Measurements from ENCODE around the gene ZFP82. TPM values are rescaled to one million over a fixed set of nuclear protein-coding genes. Genes with fewer than 3 reads are reported as not detected.

Gene ZFP82
- total RNA-seq, 1 donor from 2014 or later = 8.9 TPM

DNA sequence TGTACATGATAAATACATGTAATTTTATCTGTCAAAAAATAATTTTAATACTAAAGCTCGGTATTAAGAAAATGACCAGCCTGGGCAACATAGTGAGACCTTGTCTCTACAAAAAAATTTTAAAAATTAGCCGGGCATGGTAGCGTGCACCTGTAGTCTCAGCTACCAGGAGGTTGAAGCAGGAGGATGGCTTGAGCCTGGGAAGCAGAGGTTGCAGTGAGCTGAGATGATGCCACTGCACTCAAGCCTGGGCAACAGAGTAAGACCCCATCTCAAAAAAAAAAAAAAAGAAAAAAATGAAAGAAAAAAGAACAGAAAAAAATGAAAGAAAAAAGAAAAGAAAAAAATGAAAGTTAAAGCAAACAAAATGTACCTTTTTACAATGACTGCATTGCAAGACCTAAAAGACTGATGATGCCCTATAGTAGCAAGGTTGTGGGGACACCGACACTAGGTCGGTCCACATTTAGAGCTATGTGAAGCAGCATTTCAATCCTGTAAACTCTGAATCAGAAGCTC, 44.7 kb downstream of the ZFP82 start:
- Mint-ChIP-seq H3K4me1 (ENCODE audit: low read depth) (peaks cover 11% of the 10 kb centered on the region), H3K4me3 (ENCODE audit: unreplicated experiment) (no peak overlapping the region), H3K36me3 (ENCODE audit: low read depth) (peaks cover 11% of the 10 kb centered on the region), H3K27me3 (ENCODE audit: low read depth) (no peaks in the 10 kb centered on the region), H3K27ac (ENCODE audit: unreplicated experiment) (no peak overlapping the region), H3K9me3 (ENCODE audit: low read depth) (peaks cover 11% of the 10 kb centered on the region)
- TF ChIP-seq, protein P1, sequence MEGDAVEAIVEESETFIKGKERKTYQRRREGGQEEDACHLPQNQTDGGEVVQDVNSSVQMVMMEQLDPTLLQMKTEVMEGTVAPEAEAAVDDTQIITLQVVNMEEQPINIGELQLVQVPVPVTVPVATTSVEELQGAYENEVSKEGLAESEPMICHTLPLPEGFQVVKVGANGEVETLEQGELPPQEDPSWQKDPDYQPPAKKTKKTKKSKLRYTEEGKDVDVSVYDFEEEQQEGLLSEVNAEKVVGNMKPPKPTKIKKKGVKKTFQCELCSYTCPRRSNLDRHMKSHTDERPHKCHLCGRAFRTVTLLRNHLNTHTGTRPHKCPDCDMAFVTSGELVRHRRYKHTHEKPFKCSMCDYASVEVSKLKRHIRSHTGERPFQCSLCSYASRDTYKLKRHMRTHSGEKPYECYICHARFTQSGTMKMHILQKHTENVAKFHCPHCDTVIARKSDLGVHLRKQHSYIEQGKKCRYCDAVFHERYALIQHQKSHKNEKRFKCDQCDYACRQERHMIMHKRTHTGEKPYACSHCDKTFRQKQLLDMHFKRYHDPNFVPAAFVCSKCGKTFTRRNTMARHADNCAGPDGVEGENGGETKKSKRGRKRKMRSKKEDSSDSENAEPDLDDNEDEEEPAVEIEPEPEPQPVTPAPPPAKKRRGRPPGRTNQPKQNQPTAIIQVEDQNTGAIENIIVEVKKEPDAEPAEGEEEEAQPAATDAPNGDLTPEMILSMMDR (IDR thresholded peaks at IDR 0.05) = no peak
- DNase-seq (ENCODE audit: low spot score) = no peak

DNA sequence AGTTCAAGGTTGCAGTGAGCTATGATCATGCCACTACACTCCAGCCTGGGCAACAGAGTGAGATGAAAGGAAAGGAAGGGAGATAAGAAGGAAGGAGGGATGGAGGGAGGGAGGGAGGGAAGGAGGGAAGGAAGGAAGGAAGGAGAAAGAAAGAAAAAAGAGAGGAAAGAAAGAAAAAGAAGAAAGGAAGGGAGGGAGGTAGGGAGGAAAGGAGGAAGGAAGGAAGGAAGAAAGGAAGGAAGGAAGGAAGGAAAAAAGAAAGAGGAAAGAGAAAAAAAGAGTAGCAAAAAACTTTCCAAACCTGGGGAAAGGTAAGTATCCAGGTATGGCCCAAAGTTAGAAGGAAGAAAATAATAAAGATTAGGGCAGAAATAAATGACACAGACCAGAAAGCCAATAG, 46.6 kb downstream of the ZFP82 start:
- peaks cover 11% of the 10 kb centered on the region for H3K9me3 Mint-ChIP-seq (ENCODE audit: low read depth)
- no peak overlapping the region for H3K27ac Mint-ChIP-seq (ENCODE audit: unreplicated experiment)
- no peaks in the 10 kb centered on the region for H3K4me1 Mint-ChIP-seq (ENCODE audit: low read depth)
- no peaks in the 10 kb centered on the region for H3K27me3 Mint-ChIP-seq (ENCODE audit: low read depth)
- peaks cover 11% of the 10 kb centered on the region for H3K36me3 Mint-ChIP-seq (ENCODE audit: low read depth)
- DNase-seq (ENCODE audit: low spot score) = no peak
- no peak overlapping the region for H3K4me3 Mint-ChIP-seq (ENCODE audit: unreplicated experiment)
- TF ChIP-seq, protein P1 (IDR thresholded peaks at IDR 0.05) = no peak

DNA sequence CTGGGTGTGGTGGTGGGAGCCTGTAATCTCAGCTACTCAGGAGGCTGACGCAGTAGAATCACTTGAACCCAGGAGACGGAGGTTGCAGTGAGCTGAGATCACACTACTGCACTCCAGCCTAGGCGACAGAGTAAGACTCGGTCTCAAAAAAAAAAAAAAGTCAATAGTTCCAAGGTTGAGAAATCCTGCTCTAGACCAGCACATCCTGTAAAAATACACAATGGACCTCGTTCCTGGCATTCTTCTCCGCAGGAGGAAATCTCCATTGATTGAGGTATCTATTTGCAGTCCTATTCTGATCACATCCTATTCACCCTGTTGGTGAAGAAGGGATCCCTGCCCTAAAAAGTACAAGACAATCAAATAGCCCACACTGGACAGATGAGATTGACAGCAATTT, 54.6 kb downstream of the ZFP82 start:
- no peaks in the 10 kb centered on the region for H3K27me3 Mint-ChIP-seq (ENCODE audit: low read depth)
- H3K4me3 Mint-ChIP-seq (ENCODE audit: unreplicated experiment) = no peak overlapping the region
- H3K27ac Mint-ChIP-seq (ENCODE audit: unreplicated experiment) = no peak overlapping the region
- H3K36me3 Mint-ChIP-seq (ENCODE audit: low read depth) = peaks cover 30% of the 10 kb centered on the region
- DNase-seq (ENCODE audit: low spot score) = no peak
- no peaks in the 10 kb centered on the region for H3K9me3 Mint-ChIP-seq (ENCODE audit: low read depth)
- H3K4me1 Mint-ChIP-seq (ENCODE audit: low read depth) = no peaks in the 10 kb centered on the region
- TF ChIP-seq, protein P1 (IDR thresholded peaks at IDR 0.05) = no peak

Other genes with a start within 250 kb of the ZFP82 start
- gene ZNF565, start 204.0 kb downstream of the ZFP82 start, total RNA-seq = 4.9 to 7.3 TPM (median 7.2 TPM) in 3 replicates
- 62.2 to 69.0 TPM (median 63.8 TPM) in 3 replicates for gene ZNF146, start 203.5 kb downstream of the ZFP82 start, total RNA-seq
- gene ZFP14, start 39.4 kb downstream of the ZFP82 start, total RNA-seq = 3.2 to 6.3 TPM (median 3.8 TPM) in 3 replicates
- gene ZNF566, start 70.9 kb upstream of the ZFP82 start, total RNA-seq = 12.1 to 14.6 TPM (median 13.8 TPM) in 3 replicates
- gene ZNF260, start 109.6 kb upstream of the ZFP82 start, total RNA-seq = 14.0 to 16.6 TPM (median 15.5 TPM) in 3 replicates
- gene ZNF529, start 154.6 kb upstream of the ZFP82 start, total RNA-seq = 13.7 to 18.6 TPM (median 14.1 TPM) in 3 replicates
- 10.7 to 17.3 TPM (median 12.5 TPM) in 3 replicates for gene ZNF382, start 186.7 kb upstream of the ZFP82 start, total RNA-seq
- 8.0 to 10.2 TPM (median 8.9 TPM) in 3 replicates for gene ZNF461, start 248.2 kb upstream of the ZFP82 start, total RNA-seq